HG03196 (cell line): ENCODE measurements around the gene RELN.

ENCODE experiments used
- ATAC-seq: cut with Tn5 transposase; IDR thresholded peaks from one replicate; pipeline ENCODE4 v1.9.1; 2021; ENCODE audit not compliant: unreplicated experiment

RELN gene

GRCh38 chr7:103991406-103991805 is 1.9 kb upstream of the RELN start:
- no peak for ATAC-seq

GRCh38 chr7:103990991-103991390 is 1.5 kb upstream of the RELN start:
- ATAC-seq, result no peak

- no peak for ATAC-seq
These were observed 618 bp upstream of the RELN start for GRCh38 chr7:103989785-103990767.

GRCh38 chr7:103988468-103989199 is 824 bp downstream of the RELN start:
- no peak for ATAC-seq

GRCh38 chr7:103987451-103987850 is 2.0 kb downstream of the RELN start:
- ATAC-seq, result no peak

- ATAC-seq, result no peak
These were observed 3.8 kb downstream of the RELN start for GRCh38 chr7:103985565-103986126.

GRCh38 chr7:103984050-103984449 is 5.4 kb downstream of the RELN start:
- no peak for ATAC-seq

- no peak for ATAC-seq
These were observed 6.1 kb downstream of the RELN start for GRCh38 chr7:103983201-103983977.

- no peak for ATAC-seq
These were observed 8.4 kb downstream of the RELN start for GRCh38 chr7:103981003-103981423.

GRCh38 chr7:103972779-103973434 is 16.6 kb downstream of the RELN start:
- no peak for ATAC-seq

- no peak for ATAC-seq
These were observed 22.1 kb downstream of the RELN start for GRCh38 chr7:103967401-103967800.

- ATAC-seq, result no peak
These were observed 22.7 kb downstream of the RELN start for GRCh38 chr7:103966593-103967277.

GRCh38 chr7:103964269-103964668 is 25.2 kb downstream of the RELN start:
- no peak for ATAC-seq

- no peak for ATAC-seq
These were observed 27.4 kb downstream of the RELN start for GRCh38 chr7:103962070-103962469.

- ATAC-seq, result no peak
These were observed 31.1 kb downstream of the RELN start for GRCh38 chr7:103958284-103958818.

- no peak for ATAC-seq
These were observed 33.5 kb downstream of the RELN start for GRCh38 chr7:103955985-103956384.

GRCh38 chr7:103952408-103952807 is 37.0 kb downstream of the RELN start:
- ATAC-seq, result no peak

- ATAC-seq, result no peak
These were observed 38.1 kb downstream of the RELN start for GRCh38 chr7:103951311-103951710.

GRCh38 chr7:103949374-103949773 is 40.1 kb downstream of the RELN start:
- ATAC-seq, result no peak
